Posterior cingulate gyrus (tissue), 11 donors: ENCODE results near the gene WDR93.

Experiments
- DNase-seq, 10 donors: peaks; one replicate each; pipeline versions ENCODE4 v3.0.0 to v3.0.0-alpha.2; 2020 to 2021; ENCODE audit warnings: mixed read lengths in 3 of 10
- intact Hi-C: fragments of 100-400 bp; cut with DNase I; formaldehyde crosslinking; loops from one replicate; pipeline ENCODE4 v1.15.1; 2023

Gene WDR93

GRCh38 chr15:89690276-89691218 lies at the start of gene WDR93, which contains the start of gene PEX11A:
Gene WDR93 (plus strand): TSS chr15:89690811. CDS start chr15:89701747, 10,936 bp downstream.
Gene PEX11A (minus strand): TSS chr15:89690754. CDS start chr15:89690632, 122 bp downstream.
- intact Hi-C loops = no loop called here
- peak; percentile 51 to 95 (median 66) for DNase-seq

GRCh38 chr15:89641053-89641452 lies 49.6 kb upstream of the WDR93 start:
- intact Hi-C loops = no loop called here
- no peak for DNase-seq

GRCh38 chr15:89642106-89642505 lies 48.5 kb upstream of the WDR93 start:
- intact Hi-C loops = no loop called here
- peak in 1 of 10 donors; percentile 84 for DNase-seq

GRCh38 chr15:89645680-89646079 lies 44.9 kb upstream of the WDR93 start:
- intact Hi-C loops = no loop called here
- DNase-seq = no peak

- DNase-seq = no peak
- intact Hi-C loops = no loop called here
Observed at GRCh38 chr15:89646416-89647141, 44.0 kb upstream of the WDR93 start.

- DNase-seq = peak in 6 of 10 donors; percentile 52 to 93 (median 62)
- intact Hi-C loops = no loop called here
Observed at GRCh38 chr15:89647191-89647851, 43.3 kb upstream of the WDR93 start.

GRCh38 chr15:89648106-89649012 lies 42.3 kb upstream of the WDR93 start:
- DNase-seq = no peak
- intact Hi-C loops = no loop called here

GRCh38 chr15:89649013-89649625 lies 41.5 kb upstream of the WDR93 start:
- intact Hi-C loops = no loop called here
- DNase-seq = no peak

GRCh38 chr15:89649716-89650115 lies 40.9 kb upstream of the WDR93 start:
- intact Hi-C loops = no loop called here
- no peak for DNase-seq

- no peak for DNase-seq
- intact Hi-C loops = no loop called here
Observed at GRCh38 chr15:89652131-89652530, 38.5 kb upstream of the WDR93 start.

GRCh38 chr15:89652666-89653065 lies 37.9 kb upstream of the WDR93 start:
- peak in 1 of 10 donors; percentile 52 for DNase-seq

GRCh38 chr15:89653578-89653977 lies 37.0 kb upstream of the WDR93 start:
- DNase-seq = peak in 1 of 10 donors; percentile 7
- intact Hi-C loops = no loop called here

More at GRCh38 chr15:89652666-89653065, 37.9 kb upstream of the WDR93 start:
- intact Hi-C loops = no loop called here

GRCh38 chr15:89654301-89654761 lies 36.3 kb upstream of the WDR93 start:
- DNase-seq = no peak
- intact Hi-C loops = no loop called here

GRCh38 chr15:89654847-89655805 lies 35.5 kb upstream of the WDR93 start, which contains the start of gene KIF7:
Gene KIF7 (minus strand): TSS chr15:89655467. CDS start chr15:89652930, 2,537 bp downstream.
- DNase-seq = peak in 1 of 10 donors; percentile 85
- intact Hi-C loops = no loop called here

- intact Hi-C loops = no loop called here
- no peak for DNase-seq
Observed at GRCh38 chr15:89656116-89656815, 34.3 kb upstream of the WDR93 start.

GRCh38 chr15:89657686-89658200 lies 32.9 kb upstream of the WDR93 start:
- no peak for DNase-seq
- intact Hi-C loops = no loop called here

- intact Hi-C loops = no loop called here
- no peak for DNase-seq
Observed at GRCh38 chr15:89659295-89659694, 31.3 kb upstream of the WDR93 start.
